IgD-negative memory B cell (primary cell): Measurements from ENCODE around the gene ZNF263. TPM values are rescaled to one million over a fixed set of nuclear protein-coding genes. Genes with fewer than 3 reads are reported as not detected.
A peak's percentile ranks its signal among the peaks of the same experiment; 100 is the strongest.
"Not testable (repeated sequence)": the region's sequence is repeated elsewhere in the genome, so short reads cannot be mapped to it uniquely, and the experiment has no call there.

Experiments
- H3K27ac Mint-ChIP-seq, 3 donors: one replicate each; pipeline ENCODE4 v1.8.0; 2020 to 2022; ENCODE audit warnings: mild to moderate bottlenecking in 3 of 3, mixed read lengths in 3 of 3, moderate library complexity in 1 of 3
- H3K27me3 Mint-ChIP-seq: one replicate; pipeline ENCODE4 v1.8.0; 2021; ENCODE audit warnings: mixed read lengths
- H3K36me3 Mint-ChIP-seq: one replicate; pipeline ENCODE4 v1.8.0; 2020; ENCODE audit warnings: mild to moderate bottlenecking, mixed read lengths
- H3K4me1 Mint-ChIP-seq, 3 donors: one replicate each; pipeline ENCODE4 v1.8.0; 2020 to 2022; ENCODE audit warnings: mixed read lengths in 3 of 3, mild to moderate bottlenecking in 1 of 3
- H3K4me3 Mint-ChIP-seq, 4 donors: one replicate each; pipeline ENCODE4 v1.8.0; 2020 to 2022; ENCODE audit warnings: mild to moderate bottlenecking in 4 of 4, mixed read lengths in 4 of 4, moderate library complexity in 3 of 4
- H3K9me3 Mint-ChIP-seq, 3 donors: one replicate each; pipeline ENCODE4 v1.8.0; 2020 to 2021; ENCODE audit warnings: mixed read lengths in 3 of 3, mild to moderate bottlenecking in 1 of 3
- polyA plus RNA-seq: library from polyadenylated mRNA; unstranded; fragments of 300-500 nt; fragmentation: Illumina TruSeq; gene quantifications from one replicate; pipeline ENCODE4 v1.2.3, GENCODE V29; 2021

ZNF263 gene
- polyA plus RNA-seq, 1 donor from 2014 or later: 61.3 TPM

DNA sequence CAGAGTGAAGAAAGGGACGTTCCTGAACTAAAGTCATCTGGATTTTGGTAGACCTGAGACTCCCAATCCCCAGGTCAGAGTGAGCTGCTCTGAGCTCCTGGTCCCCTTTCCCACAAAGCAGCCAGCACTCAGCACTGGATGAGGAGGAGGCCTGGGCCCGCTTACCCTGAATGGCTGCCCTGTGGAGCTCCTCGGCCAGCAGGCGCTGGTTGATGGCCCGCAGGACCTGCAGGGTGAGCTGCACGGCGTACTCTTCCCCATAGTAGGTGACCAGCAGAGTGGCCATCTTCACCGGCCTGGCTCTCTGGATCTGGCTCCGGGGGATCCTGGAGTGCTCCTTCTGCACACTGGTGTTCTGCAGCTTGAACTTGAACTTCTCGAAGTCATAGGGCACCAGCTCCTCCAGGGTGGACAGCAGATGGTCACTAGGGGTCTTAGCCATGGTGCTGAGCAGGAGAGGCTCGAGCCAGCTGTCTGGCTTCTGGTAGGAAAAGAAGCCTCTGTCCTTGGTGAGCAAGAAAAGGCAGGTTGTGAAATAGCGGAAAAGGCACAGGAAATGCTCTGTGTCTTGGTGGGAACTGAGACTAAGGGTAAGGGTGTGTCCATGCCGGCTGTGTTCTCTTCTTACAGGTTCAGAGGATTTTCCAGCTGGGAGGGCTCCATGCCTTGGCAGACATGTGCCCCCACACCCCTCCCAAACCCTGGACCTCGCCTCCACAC lies 27.0 kb upstream of the ZNF263 start, which contains the start of gene MEFV:
Gene MEFV (minus strand): TSS at position 488 of the 720 bp plus-strand sequence. CDS start 46 bp downstream, at position 442.
- Mint-ChIP-seq H3K27ac (no peak within 1 kb of the TSS), H3K4me3 (no peak within 1 kb of the TSS), H3K36me3 (no peaks in the 10 kb centered on the region), H3K9me3 (no peaks in the 10 kb centered on the region), H3K27me3 (peaks cover 2% of the 10 kb centered on the region), H3K4me1 (peaks cover 0 to 1% (median 0%) of the 10 kb centered on the region in 3 donors)

DNA sequence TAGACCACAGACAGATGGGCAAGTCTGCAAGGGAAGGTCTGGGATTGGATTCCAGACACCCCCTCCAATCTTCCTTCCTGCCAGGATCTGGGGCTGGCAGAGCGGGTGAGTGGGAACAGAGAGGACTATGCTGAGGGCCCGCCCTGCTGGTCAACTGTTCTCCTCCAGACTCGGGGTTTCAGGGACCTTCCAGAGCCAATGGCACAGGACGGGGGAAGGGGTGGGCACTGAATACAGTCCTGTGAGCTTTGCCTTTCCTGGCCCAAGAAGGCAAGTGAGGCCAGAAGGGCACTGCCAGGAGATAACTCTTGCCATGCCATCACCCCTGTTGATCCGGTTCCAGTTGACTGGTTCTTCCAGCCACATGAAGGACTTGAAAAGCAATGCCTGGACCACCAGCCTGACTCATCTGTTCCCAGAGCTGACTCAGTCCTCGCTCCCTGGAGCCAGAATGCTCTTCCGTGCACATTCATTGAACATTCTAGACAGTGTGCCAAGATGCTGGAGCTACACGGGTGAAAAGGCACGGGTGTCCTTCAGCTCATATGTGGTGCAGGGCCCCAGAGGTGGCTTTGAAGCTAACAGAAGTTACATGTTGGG lies 26.3 kb upstream of the ZNF263 start:
- H3K4me1 Mint-ChIP-seq: peaks cover 0 to 2% (median 2%) of the 10 kb centered on the region in 3 donors
- no peaks in the 10 kb centered on the region for H3K36me3 Mint-ChIP-seq
- peaks cover 2% of the 10 kb centered on the region for H3K27me3 Mint-ChIP-seq
- no peak overlapping the region for H3K4me3 Mint-ChIP-seq
- H3K27ac Mint-ChIP-seq: no peak overlapping the region
- H3K9me3 Mint-ChIP-seq: no peaks in the 10 kb centered on the region

DNA sequence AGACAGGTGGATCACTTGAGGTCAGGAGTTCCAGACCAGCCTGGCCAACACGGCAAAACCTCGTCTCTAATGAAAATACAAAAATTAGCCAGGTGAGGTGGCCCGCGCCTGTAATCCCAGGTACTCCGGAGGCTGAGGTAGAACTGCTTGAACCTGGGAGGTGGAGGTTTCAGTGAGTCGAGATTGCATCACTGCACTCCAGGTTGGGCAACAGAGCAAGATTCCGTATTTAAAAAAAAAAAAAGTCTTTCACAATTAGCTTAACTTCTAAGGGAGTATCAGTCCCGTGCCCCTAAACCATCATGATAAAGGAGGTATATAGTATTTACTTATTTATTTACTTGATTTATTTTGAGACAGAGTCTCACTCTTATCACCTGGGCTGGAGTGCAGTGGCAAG lies 23.5 kb upstream of the ZNF263 start:
- no peak overlapping the region for H3K4me3 Mint-ChIP-seq
- H3K36me3 Mint-ChIP-seq: peaks cover under 1% of the 10 kb centered on the region
- H3K9me3 Mint-ChIP-seq: peaks cover 0 to 4% (median 0%) of the 10 kb centered on the region in 3 donors
- no peak overlapping the region for H3K27ac Mint-ChIP-seq
- peaks cover 2% of the 10 kb centered on the region for H3K27me3 Mint-ChIP-seq
- peaks cover 0 to 9% (median 7%) of the 10 kb centered on the region in 3 donors for H3K4me1 Mint-ChIP-seq

DNA sequence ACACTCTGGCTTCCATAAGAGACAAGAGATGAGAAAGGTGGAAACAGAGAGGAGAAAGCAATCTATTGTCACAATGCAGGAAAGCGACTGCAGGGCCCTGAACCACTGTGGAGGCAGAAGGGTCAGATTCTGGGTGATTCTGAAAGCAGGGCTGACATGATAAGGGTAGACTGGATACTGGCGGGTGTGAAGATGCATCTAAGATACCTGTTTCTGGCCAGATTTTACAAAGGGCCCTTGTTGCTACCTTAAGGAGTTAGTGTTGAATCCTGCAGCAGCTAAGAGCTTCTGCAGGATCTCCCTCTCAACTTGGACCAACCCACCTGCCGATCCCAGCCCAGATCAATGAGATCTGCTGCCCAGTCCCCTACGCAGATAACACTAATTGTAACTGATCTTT lies 20.8 kb upstream of the ZNF263 start:
- H3K36me3 Mint-ChIP-seq: peaks cover 1% of the 10 kb centered on the region
- peaks cover 2% of the 10 kb centered on the region for H3K27me3 Mint-ChIP-seq
- H3K27ac Mint-ChIP-seq: peak overlapping the region; percentile 26 to 96 (median 57)
- H3K9me3 Mint-ChIP-seq: peaks cover 0 to 4% (median 0%) of the 10 kb centered on the region in 3 donors
- peak overlapping the region; percentile 83 to 98 (median 92) for H3K4me3 Mint-ChIP-seq
- H3K4me1 Mint-ChIP-seq: peaks cover 7 to 11% (median 7%) of the 10 kb centered on the region in 3 donors

GRCh38 chr16:3264137-3265036 lies 18.9 kb upstream of the ZNF263 start:
- H3K4me3 Mint-ChIP-seq: peak overlapping the region; percentile 77 to 99 (median 96)
- H3K27me3 Mint-ChIP-seq: no peaks in the 10 kb centered on the region
- H3K4me1 Mint-ChIP-seq: peaks cover 7 to 14% (median 11%) of the 10 kb centered on the region in 3 donors
- H3K36me3 Mint-ChIP-seq: peaks cover 4% of the 10 kb centered on the region
- peaks cover 0 to 4% (median 3%) of the 10 kb centered on the region in 3 donors for H3K9me3 Mint-ChIP-seq
- peak overlapping the region; percentile 57 to 96 (median 95) for H3K27ac Mint-ChIP-seq

- H3K4me1 Mint-ChIP-seq: peaks cover 6 to 12% (median 11%) of the 10 kb centered on the region in 3 donors
- H3K27me3 Mint-ChIP-seq: no peaks in the 10 kb centered on the region
- H3K36me3 Mint-ChIP-seq: peaks cover 5% of the 10 kb centered on the region
- peaks cover 0 to 6% (median 3%) of the 10 kb centered on the region in 3 donors for H3K9me3 Mint-ChIP-seq
- H3K27ac Mint-ChIP-seq: peak overlapping the region in 1 of 3 donors; percentile 64
- peak overlapping the region in 1 of 4 donors; percentile 74 for H3K4me3 Mint-ChIP-seq
Observed at GRCh38 chr16:3266873-3267537, 16.3 kb upstream of the ZNF263 start.

DNA sequence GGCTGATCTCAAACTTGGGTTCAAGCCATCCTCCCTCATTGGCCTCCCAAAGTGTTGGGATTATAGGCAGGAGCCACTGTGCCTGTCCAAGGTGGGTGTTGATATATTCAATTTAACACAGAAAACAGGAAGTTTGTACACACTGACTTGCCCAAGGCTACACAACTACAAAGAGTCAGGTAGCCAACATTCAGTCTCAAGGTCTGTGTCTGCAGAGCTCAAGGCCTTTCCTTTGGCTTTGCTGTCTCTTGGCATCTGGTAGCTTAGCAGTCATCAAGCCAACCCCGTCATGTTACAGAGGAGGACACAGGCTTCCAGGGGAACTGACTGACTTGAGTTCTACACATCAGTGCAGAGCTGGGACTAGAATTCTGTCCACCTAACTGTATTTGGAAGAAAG lies 15.0 kb upstream of the ZNF263 start:
- H3K27ac Mint-ChIP-seq: peak overlapping the region in 1 of 3 donors; percentile 73
- no peak overlapping the region for H3K4me3 Mint-ChIP-seq
- peaks cover 5% of the 10 kb centered on the region for H3K36me3 Mint-ChIP-seq
- peaks cover 4 to 11% (median 10%) of the 10 kb centered on the region in 3 donors for H3K4me1 Mint-ChIP-seq
- no peaks in the 10 kb centered on the region for H3K27me3 Mint-ChIP-seq
- H3K9me3 Mint-ChIP-seq: peaks cover 0 to 6% (median 3%) of the 10 kb centered on the region in 3 donors

GRCh38 chr16:3270718-3271117 lies 12.6 kb upstream of the ZNF263 start:
- H3K27me3 Mint-ChIP-seq, H3K36me3 Mint-ChIP-seq, H3K9me3 Mint-ChIP-seq, H3K4me3 Mint-ChIP-seq, H3K27ac Mint-ChIP-seq: not testable (repeated sequence)
- peaks cover 0 to 11% (median 6%) of the 10 kb centered on the region in 3 donors for H3K4me1 Mint-ChIP-seq

GRCh38 chr16:3271281-3271680 lies 12.0 kb upstream of the ZNF263 start:
- H3K36me3 Mint-ChIP-seq, H3K27me3 Mint-ChIP-seq, H3K9me3 Mint-ChIP-seq, H3K4me3 Mint-ChIP-seq, H3K27ac Mint-ChIP-seq: not testable (repeated sequence)
- H3K4me1 Mint-ChIP-seq: peaks cover 0 to 11% (median 6%) of the 10 kb centered on the region in 3 donors

- Mint-ChIP-seq H3K9me3 (peaks cover 0 to 5% (median 4%) of the 10 kb centered on the region in 3 donors), H3K4me3 (no peak overlapping the region), H3K36me3 (no peaks in the 10 kb centered on the region), H3K27ac (no peak overlapping the region), H3K27me3 (no peaks in the 10 kb centered on the region), H3K4me1 (peaks cover 0 to 4% (median 0%) of the 10 kb centered on the region in 3 donors)
Observed at GRCh38 chr16:3274490-3274889, 8.8 kb upstream of the ZNF263 start.

DNA sequence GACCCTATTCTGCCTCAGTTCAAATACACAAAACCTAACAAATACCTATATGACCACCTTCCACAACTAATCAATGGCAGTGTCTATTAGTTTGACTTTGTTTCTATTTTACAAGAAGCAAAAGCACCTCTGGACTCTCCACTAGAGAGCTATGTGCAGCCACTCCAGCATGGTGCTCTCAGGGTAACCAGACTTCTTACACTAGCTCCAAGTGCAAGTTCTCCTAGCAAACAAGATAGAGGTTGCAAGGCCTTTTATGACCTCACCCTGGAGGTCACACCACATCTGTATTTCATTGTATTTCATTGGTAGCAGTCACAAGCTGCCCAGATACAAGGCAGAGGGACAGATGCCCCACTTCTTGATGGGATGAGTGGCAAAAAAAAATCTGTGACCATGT lies 8.3 kb upstream of the ZNF263 start:
- H3K27me3 Mint-ChIP-seq: no peaks in the 10 kb centered on the region
- no peaks in the 10 kb centered on the region for H3K36me3 Mint-ChIP-seq
- H3K4me3 Mint-ChIP-seq: peak overlapping the region in 1 of 4 donors; percentile 38
- peaks cover 0 to 5% (median 3%) of the 10 kb centered on the region in 3 donors for H3K9me3 Mint-ChIP-seq
- H3K4me1 Mint-ChIP-seq: peaks cover 0 to 4% (median 0%) of the 10 kb centered on the region in 3 donors
- no peak overlapping the region for H3K27ac Mint-ChIP-seq

DNA sequence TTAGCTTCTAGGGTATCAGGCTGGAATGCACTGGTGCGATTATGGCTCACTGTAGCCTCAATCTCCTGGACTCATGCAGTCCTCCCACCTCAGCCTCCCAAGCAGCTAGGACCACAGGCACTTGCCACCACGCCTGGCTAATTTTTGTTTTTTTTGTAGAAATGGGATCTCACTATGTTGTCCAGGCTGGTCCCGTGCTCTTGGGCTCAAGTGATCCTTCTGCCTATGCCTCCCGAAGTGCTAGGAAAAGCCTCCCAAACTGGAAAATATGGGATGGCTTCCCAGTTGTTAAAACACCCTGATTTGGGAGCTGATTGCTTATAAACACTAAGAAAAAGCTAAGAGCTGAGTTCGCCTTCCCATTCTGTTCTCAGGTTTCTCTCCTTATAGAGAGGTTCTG lies 6.6 kb upstream of the ZNF263 start:
- Mint-ChIP-seq H3K4me1 (peaks cover 0 to 4% (median 0%) of the 10 kb centered on the region in 3 donors), H3K27ac (no peak overlapping the region), H3K27me3 (no peaks in the 10 kb centered on the region), H3K4me3 (peak overlapping the region in 1 of 4 donors; percentile 3), H3K9me3 (peaks cover 0 to 5% (median 2%) of the 10 kb centered on the region in 3 donors), H3K36me3 (no peaks in the 10 kb centered on the region)

GRCh38 chr16:3281222-3281820 lies 2.0 kb upstream of the ZNF263 start:
- H3K27ac Mint-ChIP-seq: peak overlapping the region in 1 of 3 donors; percentile 91
- peak overlapping the region; percentile 60 to 99 (median 92) for H3K4me3 Mint-ChIP-seq
- H3K9me3 Mint-ChIP-seq: peaks cover 0 to 2% (median 2%) of the 10 kb centered on the region in 3 donors
- peaks cover 18 to 22% (median 19%) of the 10 kb centered on the region in 3 donors for H3K4me1 Mint-ChIP-seq
- peaks cover 7% of the 10 kb centered on the region for H3K36me3 Mint-ChIP-seq
- no peaks in the 10 kb centered on the region for H3K27me3 Mint-ChIP-seq
